H1 (cell line): ENCODE measurements around the gene LYPD6B.

Experiments used
- ATF3 ChIP-seq: IDR thresholded peaks from 2 replicates; pipeline ENCODE4 v1.6.1; 2011; ENCODE audit warnings: low read depth, mild to moderate bottlenecking, low read length; ENCODE audit not compliant: insufficient read depth
- CTCF ChIP-seq, 3 experiments: IDR thresholded peaks; 1 replicate in 2 of 3; 2 replicates in 1 of 3; pipeline versions ENCODE4 v1.5.1 to v1.6.1; 2011; ENCODE audit warnings: low read length in 3 of 3, mild to moderate bottlenecking in 3 of 3, inconsistent platforms in 2 of 3, low read depth in 1 of 3, moderate library complexity in 1 of 3; ENCODE audit not compliant: insufficient read depth in 1 of 3; ENCODE audit errors: control extremely low read depth in 1 of 3
- SUZ12 ChIP-seq: fragments of 200-600 bp; sonication (generic); IDR thresholded peaks from 2 replicates; pipeline ENCODE4 v1.6.1; 2012; ENCODE audit warnings: mild to moderate bottlenecking, inconsistent platforms, low read length, moderate library complexity, mixed read lengths

- TF ChIP-seq CTCF (IDR thresholded peaks at IDR 0.05; ENCODE audit: control extremely low read depth in 1 of 3, insufficient read depth in 1 of 3, low read depth in 1 of 3, low read length in 3 of 3) (no peak), ATF3 (no peak), SUZ12 (no peak)
Observed at GRCh38 chr2:149125031-149125725, 86.7 kb downstream of the LYPD6B start.
